Gastrocnemius medialis (tissue), 4 donors: ENCODE data around the gene SLC25A48. TPM values are rescaled to one million over a fixed set of nuclear protein-coding genes. Genes with fewer than 3 reads are reported as not detected.

ENCODE experiments used
- ATAC-seq, 2 donors: fragments of 150-250 bp; one replicate each; pipeline ENCODE4 v1.9.1; 2016
- DNase-seq, 2 donors: peaks; one replicate each; pipeline ENCODE4 v3.0.0-alpha.2; 2019
- H3K27ac ChIP-seq, 4 donors: fragments of 200-600 bp; sonication (generic); 1 replicate in 1 of 4; 2 replicates in 3 of 4; pipeline ENCODE4 v1.5.1; 2016 to 2018; ENCODE audit warnings: mild to moderate bottlenecking in 2 of 4, moderate library complexity in 1 of 4
- H3K27me3 ChIP-seq, 3 donors: fragments of 200-600 bp; sonication (generic) in 2 of 3; 1 replicate in 1 of 3; 2 replicates in 2 of 3; pipeline versions ENCODE4 v1.5.1 to v1.6.0; 2016 to 2019; ENCODE audit warnings: mild to moderate bottlenecking in 1 of 3, moderate library complexity in 1 of 3
- H3K36me3 ChIP-seq, 2 donors: fragments of 200-600 bp; sonication (generic) in 1 of 2; one replicate each; pipeline ENCODE4 v1.5.1; 2017 to 2018
- H3K4me1 ChIP-seq, 2 donors: fragments of 200-600 bp; sonication (generic) in 1 of 2; one replicate each; pipeline ENCODE4 v1.5.1; 2016 to 2017; ENCODE audit warnings: mild to moderate bottlenecking in 2 of 2
- H3K4me3 ChIP-seq, 4 donors: fragments of 200-600 bp; sonication (generic) in 3 of 4; 1 replicate in 1 of 4; 2 replicates in 3 of 4; pipeline ENCODE4 v1.5.1; 2016 to 2019; ENCODE audit warnings: mild to moderate bottlenecking in 2 of 4
- H3K9me3 ChIP-seq, 3 donors: fragments of 200-600 bp; sonication (generic) in 2 of 3; 1 replicate in 1 of 3; 2 replicates in 2 of 3; pipeline ENCODE4 v1.5.1; 2016 to 2019
- CTCF ChIP-seq, 5 experiments: fragments of 450-650 bp in 3 of 5; fragments of 200-600 bp in 2 of 5; sonication (generic) in 2 of 5; IDR thresholded peaks in 4 of 5; conservative IDR thresholded peaks in 1 of 5; 1 replicate in 4 of 5; 2 replicates in 1 of 5; pipeline ENCODE4 v1.5.1; 2016 to 2019; ENCODE audit warnings: antibody characterized with exemption in 5 of 5, mild to moderate bottlenecking in 3 of 5, moderate library complexity in 3 of 5
- POLR2A ChIP-seq, 2 donors: fragments of 450-650 bp; IDR thresholded peaks; one replicate each; pipeline ENCODE4 v1.6.1; 2017; ENCODE audit warnings: antibody characterized with exemption in 2 of 2, mild to moderate bottlenecking in 2 of 2, moderate library complexity in 2 of 2
- in situ Hi-C, 4 donors: fragments of 200-750 bp; cut with MboI; loops; one replicate each; pipeline versions ENCODE4 v1.15.0 to v1.8.0; 2017; ENCODE audit warnings: low sequenced_read_pairs in 4 of 4
- intact Hi-C: fragments of 100-400 bp; cut with DNase I; formaldehyde crosslinking; loops from one replicate; pipeline ENCODE4 v1.15.1; 2023; ENCODE audit warnings: low total_unique reads
- total RNA-seq, 4 donors: library from RNA; depleted of rRNA; stranded (reverse); fragments of >200 nt; gene quantifications; one replicate each; pipeline versions ENCODE4 v1.1.0 to v1.2.3, GENCODE V29; 2016

SLC25A48 gene
- total RNA-seq, 4 donors from 2014 or later = 0.56 to 5.2 (median 2.4) TPM

GRCh38 chr5:135887447-135887864 lies 53.0 kb downstream of the SLC25A48 start:
- in situ Hi-C loops = loop anchor here (5.0 to 10.0 kb wide), 3 partner anchors 197 to 327 kb away; no protein-coding TSS in a partner anchor
- no peaks in the 10 kb centered on the region for H3K9me3 ChIP-seq
- H3K27ac ChIP-seq = no peak overlapping the region
- no peaks in the 10 kb centered on the region for H3K4me1 ChIP-seq
- no peaks in the 10 kb centered on the region for H3K27me3 ChIP-seq
- H3K36me3 ChIP-seq = no peaks in the 10 kb centered on the region
- ATAC-seq = peak; percentile 87 to 94
- intact Hi-C loops = loop anchor here (1.0 to 5.0 kb wide), 3 partner anchors 175 to 325 kb away; no protein-coding TSS in a partner anchor
- no peak overlapping the region for H3K4me3 ChIP-seq
- peak; percentile 27 to 31 for DNase-seq
- TF ChIP-seq CTCF (IDR thresholded peaks at IDR 0.05 in 4 of 5, conservative IDR thresholded peaks at IDR 0.05 in 1 of 5) (peak; percentile 69 to 83 (median 77)), POLR2A (IDR thresholded peaks at IDR 0.05) (no peak)

GRCh38 chr5:135887881-135888614 lies 53.6 kb downstream of the SLC25A48 start:
- ATAC-seq (no peak), DNase-seq (no peak)
- Histone ChIP-seq H3K9me3 (no peaks in the 10 kb centered on the region), H3K27me3 (no peaks in the 10 kb centered on the region), H3K4me3 (no peak overlapping the region), H3K36me3 (no peaks in the 10 kb centered on the region), H3K4me1 (no peaks in the 10 kb centered on the region), H3K27ac (no peak overlapping the region)
- TF ChIP-seq POLR2A (IDR thresholded peaks at IDR 0.05) (no peak), CTCF (IDR thresholded peaks at IDR 0.05 in 4 of 5, conservative IDR thresholded peaks at IDR 0.05 in 1 of 5) (no peak)
- intact Hi-C loops (loop anchor here (1.0 to 5.0 kb wide), 3 partner anchors 174 to 324 kb away; no protein-coding TSS in a partner anchor), in situ Hi-C loops (loop anchor here (5.0 to 10.0 kb wide), 3 partner anchors 197 to 327 kb away; no protein-coding TSS in a partner anchor)

- in situ Hi-C loops = loop anchor here in 1 of 4 donors (5.0 kb wide), 1 partner anchor 322 kb away; no protein-coding TSS in a partner anchor
- intact Hi-C loops = no loop called here
Observed at GRCh38 chr5:135890296-135890695, 55.8 kb downstream of the SLC25A48 start.

GRCh38 chr5:135890867-135891266 lies 56.4 kb downstream of the SLC25A48 start:
- DNase-seq (no peak), ATAC-seq (no peak)
- no peak for TF ChIP-seq POLR2A (IDR thresholded peaks at IDR 0.05)
- no peak for TF ChIP-seq CTCF (IDR thresholded peaks at IDR 0.05 in 4 of 5, conservative IDR thresholded peaks at IDR 0.05 in 1 of 5)
- Histone ChIP-seq H3K27me3 (no peaks in the 10 kb centered on the region), H3K9me3 (no peaks in the 10 kb centered on the region), H3K27ac (no peak overlapping the region), H3K4me3 (no peak overlapping the region), H3K4me1 (no peaks in the 10 kb centered on the region), H3K36me3 (no peaks in the 10 kb centered on the region)
- in situ Hi-C loops (loop anchor here in 1 of 4 donors (5.0 kb wide), 1 partner anchor 321 kb away; no protein-coding TSS in a partner anchor), intact Hi-C loops (no loop called here)

More at GRCh38 chr5:135890296-135890695, 55.8 kb downstream of the SLC25A48 start:
- TF ChIP-seq POLR2A (IDR thresholded peaks at IDR 0.05) (no peak), CTCF (IDR thresholded peaks at IDR 0.05 in 4 of 5, conservative IDR thresholded peaks at IDR 0.05 in 1 of 5) (no peak)
- no peaks in the 10 kb centered on the region for H3K27me3 ChIP-seq
- no peaks in the 10 kb centered on the region for H3K4me1 ChIP-seq
- no peak overlapping the region for H3K27ac ChIP-seq
- DNase-seq (no peak), ATAC-seq (no peak)
- no peaks in the 10 kb centered on the region for H3K9me3 ChIP-seq
- no peak overlapping the region for H3K4me3 ChIP-seq
- no peaks in the 10 kb centered on the region for H3K36me3 ChIP-seq
